Stomach (tissue), 9 donors: Measurements from ENCODE around the gene MRPL54. TPM values are rescaled to one million over a fixed set of nuclear protein-coding genes. Genes with fewer than 3 reads are reported as not detected.

Experiments used
- DNase-seq, 2 donors: peaks; one replicate each; pipeline versions ENCODE4 v3.0.0 to v3.0.0-alpha.2; 2013 to 2019
- H3K27ac ChIP-seq, 5 donors: fragments of 200-600 bp in 4 of 5; sonication (generic) in 4 of 5; one replicate each; pipeline ENCODE4 v1.5.1; 2013 to 2019; ENCODE audit warnings: mild to moderate bottlenecking in 1 of 5, moderate library complexity in 1 of 5
- H3K27me3 ChIP-seq, 3 donors: fragments of 200-600 bp; sonication (generic); one replicate each; pipeline ENCODE4 v1.5.1; 2017 to 2019; ENCODE audit warnings: mixed run types in 1 of 3
- H3K36me3 ChIP-seq, 4 donors: fragments of 200-600 bp; sonication (generic); 1 replicate in 3 of 4; 2 replicates in 1 of 4; pipeline ENCODE4 v1.5.1; 2016 to 2019
- H3K4me1 ChIP-seq, 4 donors: fragments of 200-600 bp; sonication (generic); one replicate each; pipeline ENCODE4 v1.5.1; 2016 to 2019
- H3K4me3 ChIP-seq, 4 donors: fragments of 200-600 bp; sonication (generic) in 3 of 4; one replicate each; pipeline ENCODE4 v1.5.1; 2016 to 2019; ENCODE audit warnings: mild to moderate bottlenecking in 1 of 4
- H3K9me3 ChIP-seq, 4 donors: fragments of 200-600 bp; sonication (generic); one replicate each; pipeline ENCODE4 v1.5.1; 2016 to 2019
- CTCF ChIP-seq, 7 experiments: fragments of 450-650 bp in 4 of 7; fragments of 200-600 bp in 3 of 7; sonication (generic) in 3 of 7; IDR thresholded peaks; one replicate each; pipeline ENCODE4 v1.5.1; 2016 to 2019; ENCODE audit warnings: antibody characterized with exemption in 7 of 7, control low read depth in 2 of 7, mild to moderate bottlenecking in 1 of 7
- EP300 ChIP-seq: sonication (generic); formaldehyde crosslinking; IDR thresholded peaks from one replicate; pipeline ENCODE4 v1.6.1; 2017; ENCODE audit warnings: antibody characterized with exemption
- POLR2A ChIP-seq, 4 donors: fragments of 450-650 bp; IDR thresholded peaks; one replicate each; pipeline ENCODE4 v1.6.1; 2016; ENCODE audit warnings: antibody characterized with exemption in 4 of 4, control low read depth in 2 of 4, mild to moderate bottlenecking in 1 of 4, moderate library complexity in 1 of 4
- POLR2AphosphoS5 ChIP-seq, 3 donors: sonication (generic); formaldehyde crosslinking; IDR thresholded peaks; one replicate each; pipeline ENCODE4 v1.6.1; 2016; ENCODE audit warnings: antibody characterized with exemption in 3 of 3
- WGBS, 5 donors: extraction: QIAGEN DNeasy Blood & Tissue Kit in 3 of 5; methylation state at CpG; one replicate each; pipeline versions ENCODE4 v1.1.5 to v1.1.7; 2013 to 2018; 5-methylcytosine and 5-hydroxymethylcytosine counted together
- intact Hi-C: fragments of 100-400 bp; cut with DNase I; formaldehyde crosslinking; loops from one replicate; pipeline ENCODE4 v1.15.1; 2023; ENCODE audit warnings: low total_unique reads
- polyA plus RNA-seq, 3 donors: library from polyadenylated mRNA; stranded (reverse); fragments of 200-250 nt; gene quantifications; one replicate each; pipeline ENCODE4 v1.2.3, GENCODE V29; 2013
- total RNA-seq, 5 donors: library from RNA; depleted of rRNA; stranded (reverse); fragments of >200 nt; gene quantifications; one replicate each; pipeline versions ENCODE4 v1.1.0 to v1.2.3, GENCODE V29; 2014 to 2016
- donor health status: healthy with polysubstance abuse.
- donor health status: Bipolar disorder and iron deficiency.
- donor health status: healthy.

MRPL54 gene
- total and polyA plus RNA-seq, 8 donors, result 15.2 to 221 (median 159) TPM

DNA sequence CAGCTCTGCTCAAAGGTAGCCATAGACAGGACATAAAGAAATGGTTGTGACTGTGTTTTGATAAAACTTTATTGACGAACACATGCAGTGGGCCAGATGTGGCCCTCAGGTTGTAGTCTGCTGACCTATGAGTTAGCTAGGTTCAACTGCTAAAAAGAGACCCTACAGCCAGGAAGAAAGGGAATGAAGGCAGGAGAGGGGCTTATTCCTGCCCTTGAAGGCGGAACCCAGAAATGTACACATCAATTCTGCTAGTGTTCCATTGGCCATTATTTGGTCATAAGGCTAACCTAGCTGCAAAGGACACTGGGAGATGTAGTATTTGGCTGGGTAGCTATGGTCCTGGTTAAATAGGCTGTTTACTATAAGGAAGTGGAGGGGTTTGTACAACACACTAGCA, 19.0 kb upstream of the MRPL54 start:
- no peak for TF ChIP-seq POLR2AphosphoS5 (IDR thresholded peaks at IDR 0.05)
- TF ChIP-seq POLR2A (IDR thresholded peaks at IDR 0.05), result no peak
- TF ChIP-seq CTCF (IDR thresholded peaks at IDR 0.05), result no peak
- no peak for TF ChIP-seq EP300
- H3K9me3 ChIP-seq, result no peaks in the 10 kb centered on the region
- H3K36me3 ChIP-seq, result peaks cover 0 to 87% (median 62%) of the 10 kb centered on the region in 4 donors
- intact Hi-C loops, result no loop called here
- no peak overlapping the region for H3K27ac ChIP-seq
- no peaks in the 10 kb centered on the region for H3K4me1 ChIP-seq
- peaks cover 0 to 18% (median 0%) of the 10 kb centered on the region in 3 donors for H3K27me3 ChIP-seq
- DNase-seq, result no peak
- no peak overlapping the region for H3K4me3 ChIP-seq
- WGBS, 5 donors, result 94 to 98% (median 97%) methylated on average over 2 of the region's 2 CpGs

DNA sequence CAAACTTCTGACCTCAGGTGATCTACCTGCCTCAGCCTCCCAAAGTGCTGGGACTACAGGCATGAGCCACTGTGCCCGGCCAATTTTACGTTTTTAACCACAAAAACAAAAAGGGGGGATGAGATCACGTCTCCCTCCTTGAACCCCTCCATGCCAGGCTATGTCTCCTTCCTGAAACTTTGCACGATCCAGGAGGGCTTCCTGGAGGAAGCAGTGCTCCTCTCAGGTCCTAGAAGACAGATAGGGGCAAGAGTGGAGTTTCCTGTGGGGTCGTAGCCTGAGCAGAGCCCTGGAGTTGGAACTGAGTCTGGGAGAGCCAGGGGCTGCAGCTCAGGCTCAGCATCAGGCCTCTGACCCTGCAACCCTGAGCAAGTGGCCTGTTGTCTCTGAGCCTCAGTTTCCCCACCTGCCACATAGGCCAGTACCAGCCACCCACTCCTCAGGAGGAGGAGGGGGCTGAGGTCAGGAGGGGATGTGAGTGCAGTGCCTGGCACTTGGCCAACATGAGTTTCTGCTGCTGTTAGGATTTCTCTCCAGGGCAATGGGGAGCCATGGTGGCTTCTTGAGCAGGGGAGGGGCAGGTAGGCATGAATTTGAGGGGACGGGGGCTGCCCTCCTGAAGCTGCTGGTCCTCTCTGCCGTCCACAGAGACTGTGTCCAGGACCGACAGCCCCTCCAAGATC, 17.0 kb upstream of the MRPL54 start:
- intact Hi-C loops, result no loop called here
- H3K27me3 ChIP-seq, result peaks cover 0 to 18% (median 0%) of the 10 kb centered on the region in 3 donors
- H3K27ac ChIP-seq, result no peak overlapping the region
- no peaks in the 10 kb centered on the region for H3K4me1 ChIP-seq
- TF ChIP-seq POLR2AphosphoS5 (IDR thresholded peaks at IDR 0.05) (no peak), POLR2A (IDR thresholded peaks at IDR 0.05) (no peak), EP300 (no peak), CTCF (IDR thresholded peaks at IDR 0.05) (no peak)
- no peaks in the 10 kb centered on the region for H3K9me3 ChIP-seq
- 64 to 87% (median 72%) methylated on average over 8 of the region's 8 CpGs for WGBS, 5 donors
- H3K36me3 ChIP-seq, result peaks cover 6 to 83% (median 63%) of the 10 kb centered on the region in 4 donors
- no peak overlapping the region for H3K4me3 ChIP-seq
- DNase-seq, result no peak

DNA sequence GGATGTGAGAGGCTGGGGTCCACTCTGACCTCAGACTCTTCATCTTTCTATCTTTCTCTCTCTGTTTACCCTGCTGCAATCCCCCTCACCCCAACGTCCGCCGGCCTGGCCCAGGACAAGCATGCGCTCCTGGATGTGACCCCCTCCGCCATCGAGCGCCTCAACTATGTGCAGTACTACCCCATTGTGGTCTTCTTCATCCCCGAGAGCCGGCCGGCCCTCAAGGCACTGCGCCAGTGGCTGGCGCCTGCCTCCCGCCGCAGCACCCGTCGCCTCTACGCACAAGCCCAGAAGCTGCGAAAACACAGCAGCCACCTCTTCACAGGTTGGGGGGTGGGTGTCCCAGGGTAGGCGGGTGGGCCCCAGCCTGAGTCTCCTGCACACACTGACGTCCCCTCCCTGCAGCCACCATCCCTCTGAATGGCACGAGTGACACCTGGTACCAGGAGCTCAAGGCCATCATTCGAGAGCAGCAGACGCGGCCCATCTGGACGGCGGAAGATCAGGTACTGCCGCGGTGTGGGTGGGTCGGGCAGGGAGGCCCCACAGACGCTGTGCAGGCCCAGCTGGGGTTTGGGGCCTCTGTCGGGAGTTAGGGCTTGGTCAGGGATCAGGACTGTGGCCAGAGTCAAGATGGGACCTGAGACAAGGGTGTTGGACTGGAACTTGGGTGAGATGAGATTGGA, 16.0 kb upstream of the MRPL54 start:
- TF ChIP-seq EP300 (no peak), POLR2A (IDR thresholded peaks at IDR 0.05) (no peak), CTCF (IDR thresholded peaks at IDR 0.05) (no peak), POLR2AphosphoS5 (IDR thresholded peaks at IDR 0.05) (no peak)
- peaks cover 0 to 18% (median 0%) of the 10 kb centered on the region in 3 donors for H3K27me3 ChIP-seq
- intact Hi-C loops, result no loop called here
- DNase-seq, result no peak
- 73 to 82% (median 80%) methylated on average over 28 to 31 of the region's 31 CpGs for WGBS, 5 donors
- H3K27ac ChIP-seq, result no peak overlapping the region
- H3K36me3 ChIP-seq, result peaks cover 12 to 83% (median 68%) of the 10 kb centered on the region in 4 donors
- no peaks in the 10 kb centered on the region for H3K9me3 ChIP-seq
- no peaks in the 10 kb centered on the region for H3K4me1 ChIP-seq
- no peak overlapping the region for H3K4me3 ChIP-seq

DNA sequence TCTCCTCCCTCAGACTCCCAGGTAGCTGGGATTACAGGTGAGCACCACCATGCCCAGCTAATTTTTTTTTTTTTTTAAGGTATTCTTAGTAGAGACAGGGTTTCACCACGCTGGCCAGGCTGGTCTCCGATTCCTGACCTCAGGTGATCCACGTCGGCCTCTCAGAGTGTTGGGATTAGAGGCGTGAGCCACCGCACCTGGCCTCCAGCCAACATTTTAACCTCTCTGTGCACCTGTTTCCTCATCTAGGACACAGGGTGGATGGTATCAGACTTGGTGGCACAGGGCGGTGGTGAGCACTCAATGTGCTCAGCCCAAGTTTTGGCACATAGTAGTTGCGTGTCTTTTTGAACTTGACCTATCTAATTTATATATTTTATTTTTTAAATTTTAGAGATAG, 13.5 kb upstream of the MRPL54 start:
- Histone ChIP-seq H3K4me1 (no peaks in the 10 kb centered on the region), H3K36me3 (peaks cover 33 to 86% (median 77%) of the 10 kb centered on the region in 4 donors), H3K27ac (no peak overlapping the region), H3K4me3 (no peak overlapping the region), H3K9me3 (no peaks in the 10 kb centered on the region), H3K27me3 (peaks cover 0 to 18% (median 0%) of the 10 kb centered on the region in 3 donors)
- no peak for TF ChIP-seq EP300
- no peak for TF ChIP-seq POLR2A (IDR thresholded peaks at IDR 0.05)
- peak in 1 of 3 donors; percentile 54 for TF ChIP-seq POLR2AphosphoS5 (IDR thresholded peaks at IDR 0.05)
- 37 to 53% (median 50%) methylated on average over 8 of the region's 8 CpGs for WGBS, 5 donors
- intact Hi-C loops, result no loop called here
- DNase-seq, result peak in 1 of 2 donors; percentile 64
